GM19438 (cell line): ENCODE measurements around the gene MICU1.
A peak's percentile ranks its signal among the peaks of the same experiment; 100 is the strongest.
"Not testable (repeated sequence)": the region's sequence is repeated elsewhere in the genome, so short reads cannot be mapped to it uniquely, and the experiment has no call there.

Experiments used
- ATAC-seq: cut with Tn5 transposase; IDR thresholded peaks from one replicate; pipeline ENCODE4 v1.9.1; 2021; ENCODE audit warnings: low read depth; ENCODE audit not compliant: unreplicated experiment

The MICU1 gene

DNA sequence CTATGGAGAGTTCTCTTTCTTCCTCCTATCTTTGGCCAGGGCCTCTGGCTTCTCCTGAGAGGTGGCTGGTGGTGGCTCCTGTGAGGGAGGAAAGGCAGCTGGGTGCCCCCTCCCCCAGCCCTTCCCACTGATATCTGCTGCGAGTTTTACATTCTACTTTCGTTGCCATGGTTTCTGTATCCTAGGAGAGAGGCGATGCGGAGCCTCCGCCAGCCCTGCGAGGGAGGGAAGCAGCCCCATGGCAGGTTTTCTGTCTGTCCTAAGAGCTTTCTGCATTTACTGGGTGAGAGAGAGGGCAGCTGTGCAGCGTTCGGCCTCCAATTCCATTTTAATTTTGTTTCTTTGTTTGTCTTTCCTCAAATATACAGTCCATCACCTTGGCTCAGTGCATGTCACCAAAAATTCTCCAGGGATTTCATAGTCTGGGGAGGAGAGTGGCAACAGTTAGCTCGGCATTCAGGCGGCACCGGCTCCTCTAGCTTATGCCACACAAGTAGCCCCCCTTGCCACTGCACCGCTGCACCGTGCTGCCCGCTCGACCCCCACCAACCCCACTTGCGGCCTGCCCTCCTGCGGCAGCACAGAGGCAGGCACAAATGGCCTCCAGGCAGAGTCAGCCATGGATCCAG is 291.6 kb downstream of the MICU1 start:
- peak; percentile 4 for ATAC-seq

DNA sequence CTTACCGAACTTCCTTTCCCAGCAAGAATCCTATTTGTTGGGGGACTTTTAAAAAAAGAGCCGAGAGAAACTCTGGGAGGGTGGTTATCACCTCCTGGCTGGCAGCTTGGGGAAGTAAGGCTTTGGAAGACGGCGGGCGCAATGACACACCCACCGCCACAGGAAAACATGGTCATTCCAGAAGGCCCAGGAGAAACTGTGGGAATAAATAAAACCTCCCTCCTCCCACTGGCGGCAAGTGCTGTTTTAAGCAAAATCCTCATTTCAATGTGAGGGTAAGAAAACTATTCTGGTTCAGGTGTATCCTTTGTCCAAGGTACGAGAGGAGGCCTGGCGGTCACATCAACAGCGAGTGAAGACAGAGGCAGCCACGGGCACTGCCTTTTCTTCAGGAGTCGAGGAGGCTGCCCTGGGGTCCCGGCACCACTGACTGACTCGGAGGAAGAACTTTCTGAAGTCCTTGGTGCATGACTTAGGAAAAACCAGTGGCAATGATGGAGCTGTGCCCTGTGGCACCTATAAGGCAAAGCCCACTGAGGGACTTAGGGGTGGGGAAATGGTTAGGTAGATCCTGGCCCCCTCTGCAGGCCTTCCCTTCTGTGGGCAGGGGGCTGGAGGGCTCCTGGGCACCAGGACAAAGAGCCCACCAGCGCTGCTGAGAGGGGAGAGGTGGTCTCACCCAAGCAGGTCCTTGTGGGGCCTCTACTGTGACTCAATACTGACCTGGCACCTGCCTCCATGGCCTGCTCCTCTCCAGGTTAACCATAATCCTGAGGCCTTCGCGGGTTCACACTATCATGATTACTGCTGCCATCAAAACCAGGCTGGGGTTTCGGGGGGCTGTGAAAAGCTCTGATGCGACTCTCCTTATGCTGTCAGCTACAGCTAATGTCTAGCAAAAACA is 292.5 kb downstream of the MICU1 start:
- ATAC-seq = no peak

GRCh38 chr10:72332423-72333111 is 293.3 kb downstream of the MICU1 start:
- no peak for ATAC-seq

GRCh38 chr10:72331575-72332422 is 294.1 kb downstream of the MICU1 start:
- ATAC-seq = peak; percentile 26

DNA sequence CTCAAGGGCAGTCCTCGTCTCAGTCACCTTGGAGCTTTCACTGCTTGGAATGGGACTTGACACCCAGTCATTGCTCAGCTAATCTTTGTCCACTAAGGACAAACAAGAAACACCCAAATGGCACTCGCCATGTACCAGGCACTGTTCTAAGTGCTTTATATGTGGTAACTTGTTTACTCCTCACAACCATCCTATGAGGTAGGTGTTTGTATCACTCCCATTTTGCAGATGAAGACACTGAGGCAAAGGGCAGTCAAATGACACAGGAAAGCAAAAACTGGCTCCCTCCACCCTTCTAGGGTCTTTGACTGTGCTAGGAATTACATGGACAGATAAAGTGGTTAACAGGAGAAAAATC is 295.8 kb downstream of the MICU1 start:
- ATAC-seq = no peak

DNA sequence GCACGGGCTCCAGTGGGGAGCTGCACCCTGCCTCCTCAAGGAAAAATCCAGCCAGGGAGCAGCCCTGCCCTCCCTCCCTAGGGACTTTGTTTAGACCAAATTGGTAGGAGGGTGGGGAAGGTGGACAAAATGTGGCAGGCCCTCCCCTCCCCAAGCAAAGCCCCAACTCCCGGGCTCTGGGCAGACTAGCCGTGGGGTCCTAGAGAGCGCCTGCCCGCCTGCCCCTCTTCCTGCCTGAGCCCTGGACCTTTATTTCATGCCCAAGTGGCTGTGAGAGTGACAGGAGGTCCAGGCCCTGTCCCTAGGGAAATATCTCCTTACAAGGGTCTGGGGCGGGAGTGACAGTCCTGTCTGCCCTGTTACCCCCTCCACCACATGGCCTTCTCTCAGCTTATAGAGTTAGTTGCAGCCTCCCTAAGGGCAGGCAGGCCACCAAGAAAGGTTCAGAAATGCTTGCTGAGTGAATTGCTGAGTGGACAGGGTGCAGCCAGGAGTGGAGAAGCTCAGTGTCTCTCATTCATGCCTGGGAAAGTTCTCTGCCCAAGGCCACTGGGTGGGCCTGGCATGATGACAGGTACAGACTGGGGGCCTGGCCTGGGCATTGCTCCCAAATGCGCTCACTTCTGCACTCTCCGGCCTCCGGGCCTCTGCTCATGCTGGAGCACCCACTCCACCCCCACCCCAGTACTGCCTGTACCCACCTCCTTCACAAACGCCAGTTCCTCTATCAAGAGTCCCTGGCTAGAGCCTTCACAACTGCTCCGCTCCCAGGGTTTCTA is 296.4 kb downstream of the MICU1 start:
- no peak for ATAC-seq

- ATAC-seq = no peak
These were observed 297.1 kb downstream of the MICU1 start for GRCh38 chr10:72328829-72329204.

GRCh38 chr10:72328045-72328828 is 297.6 kb downstream of the MICU1 start:
- no peak for ATAC-seq

DNA sequence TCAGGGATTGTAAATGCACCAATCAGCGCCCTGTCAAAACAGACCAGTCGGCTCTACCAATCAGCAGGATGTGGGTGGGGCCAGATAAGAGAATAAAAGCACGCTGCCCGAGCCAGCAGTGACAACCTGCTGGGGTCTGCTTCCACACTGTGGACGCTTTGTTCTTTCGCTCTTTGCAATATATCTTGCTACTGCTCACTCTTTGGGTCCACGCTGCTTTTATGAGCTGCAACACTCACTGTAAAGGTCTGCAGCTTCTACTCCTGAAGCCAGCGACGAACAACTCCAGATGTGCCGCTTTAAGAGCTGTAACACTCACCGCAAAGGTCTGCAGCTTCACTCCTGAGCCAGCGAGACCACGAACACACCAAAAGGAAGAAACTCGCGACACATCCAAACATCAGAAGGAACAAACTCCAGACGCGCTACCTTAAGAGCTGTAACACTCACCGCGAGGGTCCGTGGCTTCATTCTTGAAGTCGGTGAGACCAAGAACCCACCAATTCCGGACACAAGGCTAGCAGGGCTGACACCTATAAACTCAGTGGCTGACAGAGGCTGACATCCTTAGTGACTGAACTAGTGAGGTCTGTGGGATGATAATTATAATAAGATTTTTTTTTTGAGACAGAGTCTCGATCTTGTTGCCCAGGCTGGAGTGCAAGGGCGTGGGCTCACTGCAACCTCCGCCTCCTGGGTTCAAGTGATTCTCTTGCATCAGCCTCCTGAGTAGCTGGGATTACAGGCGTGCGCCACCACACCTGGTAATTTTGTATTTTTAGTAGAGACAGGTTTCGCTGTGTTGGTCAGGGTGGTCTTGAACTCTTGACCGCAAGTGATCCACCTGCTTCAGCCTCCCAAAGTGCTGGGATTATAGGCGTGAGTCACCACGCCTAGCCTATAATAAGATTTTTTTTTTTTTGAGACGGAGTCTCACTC is 298.9 kb downstream of the MICU1 start:
- not testable (repeated sequence) for ATAC-seq

DNA sequence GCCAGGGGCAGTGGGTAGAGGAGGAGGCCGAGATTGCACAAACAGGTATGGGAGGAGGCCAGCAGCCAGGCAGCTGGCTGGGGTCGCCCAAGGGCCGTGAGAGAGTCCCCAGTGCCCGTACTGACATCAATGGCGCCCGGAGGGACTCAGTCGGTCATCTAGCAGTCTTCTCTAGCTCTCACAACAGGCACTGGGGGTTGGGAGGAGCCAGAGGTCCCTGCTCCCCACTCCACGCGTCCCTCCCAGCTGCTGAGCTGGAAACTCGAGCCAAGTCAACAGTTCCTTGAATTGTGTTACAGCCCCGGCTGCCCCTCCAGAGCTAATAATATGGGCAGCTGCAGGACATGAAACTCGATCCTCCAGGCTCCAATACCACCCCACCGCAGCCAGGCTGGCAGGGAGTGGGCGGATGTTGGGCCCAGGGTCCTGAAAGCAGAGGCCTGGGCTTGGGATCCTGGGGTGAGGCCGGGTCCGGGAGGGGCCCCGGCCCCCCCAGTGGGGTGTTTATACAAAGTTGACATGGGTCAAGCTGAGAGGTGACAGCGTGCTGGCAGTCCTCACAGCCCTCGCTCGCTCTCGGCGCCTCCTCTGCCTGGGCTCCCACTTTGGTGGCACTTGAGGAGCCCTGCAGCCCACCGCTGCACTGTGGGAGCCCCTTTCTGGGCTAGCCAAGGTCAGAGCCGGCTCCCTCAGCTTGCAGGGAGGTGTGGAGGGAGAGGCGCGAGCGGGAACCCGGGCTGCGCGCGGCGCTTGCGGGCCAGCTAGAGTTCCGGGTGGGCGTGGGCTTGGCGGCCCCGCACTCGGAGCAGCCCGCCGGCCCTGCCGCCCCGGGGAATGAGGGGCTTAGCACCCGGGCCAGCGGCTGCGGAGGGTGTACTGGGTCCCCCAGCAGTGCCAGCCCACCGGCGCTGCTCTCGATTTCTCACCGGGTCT is 300.4 kb downstream of the MICU1 start:
- not testable (repeated sequence) for ATAC-seq

DNA sequence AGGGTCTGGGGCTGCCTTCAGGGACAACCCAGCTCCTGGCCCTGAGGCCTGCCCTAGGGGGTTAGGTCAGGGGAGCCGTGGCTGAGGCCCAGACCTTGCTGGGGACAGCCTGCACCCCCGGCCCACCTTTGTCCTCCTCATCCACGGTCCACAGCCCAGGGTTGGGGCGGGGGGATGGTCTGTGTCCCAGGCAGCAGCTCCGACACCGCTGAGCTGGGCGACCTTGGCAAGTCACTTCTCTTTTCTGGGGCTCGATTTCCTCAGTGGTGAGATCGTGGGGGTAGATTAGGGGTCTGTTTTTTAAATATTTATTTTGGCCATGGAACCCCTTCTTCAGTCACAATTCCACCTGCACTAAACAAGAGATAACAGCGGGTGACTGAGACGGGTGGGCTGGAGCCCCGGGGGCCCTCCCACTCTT is 302.1 kb downstream of the MICU1 start:
- ATAC-seq = no peak

- no peak for ATAC-seq
These were observed 302.6 kb downstream of the MICU1 start for GRCh38 chr10:72323108-72323749.

- ATAC-seq = no peak
These were observed 303.4 kb downstream of the MICU1 start for GRCh38 chr10:72322280-72323058.

DNA sequence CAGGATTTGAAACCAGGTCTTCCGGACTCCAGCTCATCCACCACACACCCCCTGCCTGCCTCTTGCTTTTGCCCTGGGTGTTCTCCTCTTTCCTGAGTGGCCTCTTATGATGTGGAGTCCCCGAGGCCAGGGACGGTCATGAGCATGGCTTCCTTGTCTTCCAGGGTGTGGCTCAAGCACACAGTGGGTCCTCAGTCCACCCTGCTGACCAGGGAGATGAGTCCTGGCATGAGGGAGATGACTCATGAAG is 303.9 kb downstream of the MICU1 start:
- ATAC-seq = no peak

- ATAC-seq = no peak
These were observed 304.4 kb downstream of the MICU1 start for GRCh38 chr10:72321248-72322029.
